A673 (cell line): ENCODE data around the gene MMP14. TPM values are rescaled to one million over a fixed set of nuclear protein-coding genes. Genes with fewer than 3 reads are reported as not detected.
A peak's percentile ranks its signal among the peaks of the same experiment; 100 is the strongest.

ENCODE experiments used
- Bru-seq: library from RNA; stranded (reverse); fragments of 400-500 nt; gene quantifications from one replicate; lab custom pipeline; 2021; lab: Mats Ljungman, UMichigan
- BruChase-seq, 2 experiments: library from RNA; stranded (reverse); fragments of 400-500 nt; gene quantifications; one replicate each; lab custom pipeline; 2021; lab: Mats Ljungman, UMichigan
- BruUV-seq: library from RNA; stranded (reverse); fragments of 400-500 nt; replicated peaks from 2 replicates; lab custom pipeline; 2021; lab: Mats Ljungman, UMichigan
- CTCF ChIA-PET: fragments of 300-600 bp; sonication (Branson Sonifier 250); formaldehyde crosslinking; loops from one replicate; lab custom pipeline; 2022; ENCODE audit warnings: antibody characterized with exemption; lab: Charles Lee
- POLR2A ChIA-PET: fragments of 300-600 bp; sonication (Branson Sonifier 250); formaldehyde crosslinking; loops from one replicate; lab custom pipeline; 2022; ENCODE audit warnings: antibody characterized with exemption; ENCODE audit not compliant: low non-redundant PET; lab: Charles Lee
- DNase-seq: peaks from one replicate; pipeline ENCODE4 v3.0.0-alpha.2; 2015; ENCODE audit warnings: low spot score
- H3K27ac ChIP-seq: fragments of 200-600 bp; sonication (generic); 2 replicates; pipeline ENCODE4 v1.5.1; 2016; ENCODE audit warnings: mixed run types, low read depth, mild to moderate bottlenecking, mixed read lengths, antibody characterized with exemption, low read length; ENCODE audit not compliant: poor library complexity, severe bottlenecking
- H3K27me3 ChIP-seq: fragments of 200-600 bp; sonication (generic); replicated peaks from 2 replicates; pipeline ENCODE4 v1.6.1; 2017; ENCODE audit warnings: mixed run types, low read depth, mild to moderate bottlenecking, mixed read lengths, antibody characterized with exemption, low read length; ENCODE audit not compliant: insufficient read depth, poor library complexity
- H3K36me3 ChIP-seq: fragments of 200-600 bp; sonication (generic); 2 replicates; pipeline ENCODE4 v1.6.1; 2016; ENCODE audit warnings: mixed run types, mild to moderate bottlenecking, mixed read lengths, antibody characterized with exemption, low read length; ENCODE audit not compliant: insufficient read depth, poor library complexity, severe bottlenecking
- H3K4me1 ChIP-seq: fragments of 200-600 bp; sonication (generic); 2 replicates; pipeline ENCODE4 v1.6.1; 2017; ENCODE audit warnings: mixed run types, mild to moderate bottlenecking, mixed read lengths, antibody characterized with exemption, low read length; ENCODE audit not compliant: insufficient read depth, poor library complexity, severe bottlenecking
- H3K4me3 ChIP-seq: fragments of 200-600 bp; sonication (generic); 2 replicates; pipeline ENCODE4 v1.5.1; 2016; ENCODE audit warnings: low read depth, mixed run types, mild to moderate bottlenecking, mixed read lengths, low read length; ENCODE audit not compliant: poor library complexity, severe bottlenecking
- H3K9me3 ChIP-seq: fragments of 200-600 bp; sonication (generic); 2 replicates; pipeline ENCODE4 v1.6.1; 2016; ENCODE audit warnings: mixed run types, low read depth, mild to moderate bottlenecking, mixed read lengths, antibody characterized with exemption, low read length; ENCODE audit not compliant: poor library complexity, severe bottlenecking
- EZH2 ChIP-seq: fragments of 200-600 bp; sonication (generic); IDR thresholded peaks from 2 replicates; pipeline ENCODE4 v1.6.1; 2017; ENCODE audit warnings: borderline replicate concordance, low read depth, mild to moderate bottlenecking, mixed read lengths, antibody characterized with exemption, low read length; ENCODE audit not compliant: poor library complexity, severe bottlenecking
- intact Hi-C: fragments of 100-400 bp; cut with micrococcal nuclease; formaldehyde crosslinking; loops from one replicate; pipeline ENCODE4 v1.10.0; 2022; ENCODE audit not compliant: unreplicated experiment
- long read RNA-seq: library from polyadenylated mRNA; stranded (forward); transcript quantifications from one replicate; pipeline ENCODE4 v2.0.0, GENCODE V29; 2022
- total RNA-seq: library from RNA; stranded (reverse); gene quantifications from 2 replicates; pipeline ENCODE4 v1.2.3, GENCODE V29; 2021
- TF ChIP-seq, protein P1 (sequence below): fragments of 300-800, 200-600 bp; sonication (generic); conservative IDR thresholded peaks from 2 replicates; pipeline ENCODE4 v1.5.1; 2017; ENCODE audit warnings: low read depth, mild to moderate bottlenecking, antibody characterized with exemption, low read length, moderate library complexity, mixed read lengths

MMP14 gene
- 91.3 and 110 TPM in 2 replicates for total RNA-seq
- Bru-seq, nascent RNA: percentile 71 among the genes with signal in this experiment
- BruChase-seq, experiment 1, labeled RNA remaining after a 2-hour chase: percentile 85 among the genes with signal in this experiment
- BruChase-seq, experiment 2, labeled RNA remaining after a 6-hour chase: percentile 94 among the genes with signal in this experiment
- long read RNA-seq, transcript MMP14-201 (10 exons, 3,732 nt): major isoform, 6 of 18 reads
- long read RNA-seq, partial matches to known transcripts: 6 of 18 reads
- long read RNA-seq, other reads (novel, unspliced or antisense): 6 of 18 reads

DNA sequence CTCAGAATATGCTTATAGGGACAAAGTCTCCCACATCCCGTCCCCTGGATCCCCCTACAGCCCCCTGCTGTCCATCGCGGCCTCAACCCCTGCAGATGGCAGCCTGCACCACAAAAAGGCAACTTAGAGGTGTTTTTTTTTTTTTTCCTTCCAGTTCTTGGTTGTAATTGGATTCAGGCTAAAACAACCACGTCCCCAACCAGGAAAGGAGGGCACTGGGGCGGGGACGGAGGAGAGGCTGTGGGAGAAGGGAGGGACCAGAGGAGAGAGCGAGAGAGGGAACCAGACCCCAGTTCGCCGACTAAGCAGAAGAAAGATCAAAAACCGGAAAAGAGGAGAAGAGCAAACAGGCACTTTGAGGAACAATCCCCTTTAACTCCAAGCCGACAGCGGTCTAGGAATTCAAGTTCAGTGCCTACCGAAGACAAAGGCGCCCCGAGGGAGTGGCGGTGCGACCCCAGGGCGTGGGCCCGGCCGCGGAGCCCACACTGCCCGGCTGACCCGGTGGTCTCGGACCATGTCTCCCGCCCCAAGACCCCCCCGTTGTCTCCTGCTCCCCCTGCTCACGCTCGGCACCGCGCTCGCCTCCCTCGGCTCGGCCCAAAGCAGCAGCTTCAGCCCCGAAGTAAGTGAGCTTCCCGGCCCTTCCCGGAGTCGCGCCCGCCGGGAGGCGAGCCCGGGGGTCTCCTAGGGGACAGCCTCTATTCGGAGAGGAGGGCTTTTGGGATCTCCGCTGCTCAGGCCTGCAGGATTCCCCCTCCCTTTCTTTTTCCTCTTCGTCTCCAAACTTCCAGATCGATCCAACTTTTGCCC lies at the start of gene MMP14:
TSS of gene MMP14 (plus strand) at position 285 of the 813 bp plus-strand sequence. CDS start at position 518, 233 bp downstream.
- Histone ChIP-seq H3K4me3 (peak within 1 kb of the TSS; percentile 79), H3K36me3 (peaks cover 24% of the 10 kb centered on the region), H3K9me3 (no peaks in the 10 kb centered on the region), H3K27ac (peak within 1 kb of the TSS; percentile 89), H3K4me1 (peaks cover 20% of the 10 kb centered on the region), H3K27me3 (no peaks in the 10 kb centered on the region)
- ChIA-PET CTCF (interaction anchor here (0.6 to 1.9 kb wide), 3 partner anchors 14 to 53 kb away, joined by 3 to 8 read pairs (median 5); no protein-coding TSS in a partner anchor), POLR2A (interaction anchor here (0.6 kb wide), 1 partner anchor 70 kb away, joined by 3 read pairs; no protein-coding TSS in a partner anchor)
- peak; percentile 83 for DNase-seq
- BruUV-seq: TSS peak; percentile 65
- intact Hi-C loops: no loop called here
- no peak for TF ChIP-seq EZH2
- TF ChIP-seq, protein P1, sequence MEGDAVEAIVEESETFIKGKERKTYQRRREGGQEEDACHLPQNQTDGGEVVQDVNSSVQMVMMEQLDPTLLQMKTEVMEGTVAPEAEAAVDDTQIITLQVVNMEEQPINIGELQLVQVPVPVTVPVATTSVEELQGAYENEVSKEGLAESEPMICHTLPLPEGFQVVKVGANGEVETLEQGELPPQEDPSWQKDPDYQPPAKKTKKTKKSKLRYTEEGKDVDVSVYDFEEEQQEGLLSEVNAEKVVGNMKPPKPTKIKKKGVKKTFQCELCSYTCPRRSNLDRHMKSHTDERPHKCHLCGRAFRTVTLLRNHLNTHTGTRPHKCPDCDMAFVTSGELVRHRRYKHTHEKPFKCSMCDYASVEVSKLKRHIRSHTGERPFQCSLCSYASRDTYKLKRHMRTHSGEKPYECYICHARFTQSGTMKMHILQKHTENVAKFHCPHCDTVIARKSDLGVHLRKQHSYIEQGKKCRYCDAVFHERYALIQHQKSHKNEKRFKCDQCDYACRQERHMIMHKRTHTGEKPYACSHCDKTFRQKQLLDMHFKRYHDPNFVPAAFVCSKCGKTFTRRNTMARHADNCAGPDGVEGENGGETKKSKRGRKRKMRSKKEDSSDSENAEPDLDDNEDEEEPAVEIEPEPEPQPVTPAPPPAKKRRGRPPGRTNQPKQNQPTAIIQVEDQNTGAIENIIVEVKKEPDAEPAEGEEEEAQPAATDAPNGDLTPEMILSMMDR: peak; percentile 38

GRCh38 chr14:22786685-22787084 lies 49.7 kb upstream of the MMP14 start:
- Histone ChIP-seq H3K27ac (no peak overlapping the region), H3K36me3 (no peaks in the 10 kb centered on the region), H3K27me3 (no peaks in the 10 kb centered on the region), H3K9me3 (no peaks in the 10 kb centered on the region), H3K4me3 (no peak overlapping the region), H3K4me1 (no peaks in the 10 kb centered on the region)
- intact Hi-C loops: no loop called here
- BruUV-seq: no TSS peak
- no peak for DNase-seq
- ChIA-PET POLR2A (no interaction called here), CTCF (no interaction called here)
- no peak for TF ChIP-seq EZH2
- TF ChIP-seq, protein P1: no peak

DNA sequence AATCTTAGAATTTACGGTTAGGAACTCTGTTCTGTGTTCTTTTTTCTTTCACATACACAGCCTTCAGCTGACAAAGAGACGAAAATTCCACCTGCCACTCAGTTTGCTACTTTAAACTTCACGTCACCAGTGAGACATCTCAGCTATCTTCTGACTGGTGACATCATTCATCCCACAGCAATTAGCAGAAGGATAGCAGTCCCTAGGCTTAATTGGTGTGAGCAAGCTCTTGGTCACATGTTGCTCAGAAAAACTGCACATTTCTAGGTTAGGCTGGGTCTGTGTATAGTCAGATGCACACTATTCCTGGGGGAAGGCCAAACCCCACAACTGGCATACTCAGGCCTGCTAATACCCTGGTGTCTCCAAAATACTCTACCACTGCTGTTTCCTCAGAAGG lies 45.1 kb upstream of the MMP14 start:
- no peak for DNase-seq
- ChIA-PET CTCF (interaction anchor here (0.5 kb wide), 1 partner anchor 27 kb away, joined by 4 read pairs; no protein-coding TSS in a partner anchor), POLR2A (no interaction called here)
- Histone ChIP-seq H3K27me3 (no peaks in the 10 kb centered on the region), H3K4me1 (no peaks in the 10 kb centered on the region), H3K9me3 (no peaks in the 10 kb centered on the region), H3K4me3 (no peak overlapping the region), H3K36me3 (no peaks in the 10 kb centered on the region), H3K27ac (no peak overlapping the region)
- intact Hi-C loops: no loop called here
- BruUV-seq: no TSS peak
- TF ChIP-seq EZH2: no peak
- TF ChIP-seq, protein P1: no peak
